NCI-H774 (cell line): ENCODE measurements around the gene CHST11.

Source experiments
- DNase-seq: peaks from one replicate; lab custom pipeline; 2025; lab: John Stamatoyannopoulos, UW

Gene CHST11

DNA sequence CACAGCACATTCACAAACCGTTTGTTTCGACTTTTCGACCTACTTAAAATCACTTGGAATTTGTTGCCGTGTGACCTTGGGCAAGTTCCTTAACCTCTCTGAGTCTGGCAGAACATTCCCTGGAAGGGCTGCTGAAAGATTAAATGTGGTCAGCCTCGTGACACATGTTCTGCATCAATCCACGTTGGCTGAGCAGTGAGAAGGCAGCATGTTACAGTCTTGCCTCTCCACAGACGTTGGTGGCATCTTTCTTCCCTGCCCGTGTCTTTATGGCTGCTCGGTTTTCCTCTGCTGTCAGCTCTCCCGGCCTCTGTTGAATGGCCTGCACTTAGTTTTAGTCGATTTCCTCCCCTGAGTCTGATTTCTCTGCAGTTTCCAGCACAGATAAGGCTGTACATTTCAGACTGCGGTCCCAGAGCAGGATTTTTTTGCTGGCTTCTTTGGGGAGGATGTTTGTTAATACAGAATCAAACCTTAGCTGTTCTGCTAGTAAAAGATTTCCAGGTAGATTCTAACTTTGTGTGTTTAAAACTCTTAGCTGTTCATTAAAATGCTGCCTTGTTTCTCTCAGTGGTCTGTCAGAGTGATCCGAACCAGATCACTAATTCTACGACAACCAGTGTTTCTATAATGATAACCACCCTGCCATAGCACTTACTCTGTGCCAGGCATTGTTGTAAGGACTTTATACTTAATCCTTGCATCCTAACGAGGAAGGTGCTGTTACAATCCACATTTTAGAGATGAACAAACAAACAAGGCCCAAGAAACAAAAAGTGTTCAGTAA, 217.1 kb downstream of the CHST11 start:
- DNase-seq = no peak

DNA sequence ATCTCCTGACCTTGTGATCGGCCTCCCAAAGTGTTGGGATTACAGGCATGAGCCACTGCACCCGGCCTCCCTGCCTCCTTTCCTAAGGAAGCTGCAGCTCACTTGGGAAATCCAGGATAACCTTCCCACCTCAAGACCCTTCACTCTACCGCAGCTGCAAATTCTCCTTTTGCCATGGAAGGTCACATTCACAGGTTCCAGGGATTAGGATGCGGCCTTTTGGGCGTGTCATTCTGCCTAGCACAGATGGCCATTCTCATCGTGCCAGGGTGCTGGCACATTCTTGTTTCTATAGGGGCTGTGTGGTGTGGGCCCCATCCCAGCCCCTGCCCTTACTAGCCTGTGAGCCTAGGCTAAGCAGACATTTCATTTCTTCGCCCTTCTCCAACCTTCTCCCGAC, 219.9 kb downstream of the CHST11 start:
- no peak for DNase-seq

DNA sequence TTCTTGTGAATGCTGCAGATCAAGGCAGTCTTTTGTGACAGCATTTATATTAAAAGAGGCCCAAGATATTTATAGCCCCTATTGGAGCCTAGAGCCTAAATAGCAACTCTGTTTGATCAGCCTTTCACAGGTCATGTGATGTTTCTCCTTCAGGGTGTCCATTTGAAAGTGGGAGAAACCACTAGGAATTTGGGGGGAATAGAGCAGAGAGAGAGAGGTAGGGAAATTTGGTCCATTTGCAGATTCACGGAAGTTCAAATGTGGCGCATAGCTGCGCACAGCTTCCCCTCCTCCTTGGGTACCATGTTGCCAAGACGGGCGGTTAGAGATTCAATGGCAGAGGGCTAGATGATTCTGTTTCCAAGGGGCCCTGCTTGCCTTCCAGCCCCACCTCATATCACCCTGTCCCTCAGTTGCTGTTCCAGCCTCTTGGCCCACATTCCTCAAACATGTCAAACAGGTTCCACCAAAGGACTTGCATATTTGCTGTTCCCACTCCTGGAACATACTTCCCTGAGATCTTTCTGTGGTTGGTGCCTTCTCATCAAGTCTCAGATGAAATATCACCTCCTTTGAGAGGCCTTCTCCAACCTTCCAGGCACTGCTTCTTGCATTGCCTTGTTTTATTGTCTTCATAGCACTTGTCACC, 220.8 kb downstream of the CHST11 start:
- DNase-seq = peak; percentile 19

DNA sequence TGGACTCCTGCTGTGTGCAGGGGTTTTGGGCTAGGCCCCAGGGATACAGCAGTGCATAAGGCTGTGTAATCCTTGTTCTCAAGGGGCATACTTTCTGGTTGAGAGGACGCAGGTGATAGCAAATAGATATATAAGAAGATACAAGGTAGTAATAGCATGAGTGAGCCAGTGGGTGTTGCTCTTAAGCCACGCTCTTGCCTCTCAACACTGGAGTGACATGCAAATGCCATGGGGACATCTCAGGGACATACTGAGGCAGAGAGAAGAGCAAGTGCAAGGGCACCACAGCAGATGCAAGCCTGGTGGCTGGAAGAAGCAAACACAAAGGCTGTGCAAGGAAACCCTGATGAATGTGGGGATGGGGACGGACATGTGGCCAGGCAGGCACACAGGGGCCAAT, 223.3 kb downstream of the CHST11 start:
- no peak for DNase-seq

DNA sequence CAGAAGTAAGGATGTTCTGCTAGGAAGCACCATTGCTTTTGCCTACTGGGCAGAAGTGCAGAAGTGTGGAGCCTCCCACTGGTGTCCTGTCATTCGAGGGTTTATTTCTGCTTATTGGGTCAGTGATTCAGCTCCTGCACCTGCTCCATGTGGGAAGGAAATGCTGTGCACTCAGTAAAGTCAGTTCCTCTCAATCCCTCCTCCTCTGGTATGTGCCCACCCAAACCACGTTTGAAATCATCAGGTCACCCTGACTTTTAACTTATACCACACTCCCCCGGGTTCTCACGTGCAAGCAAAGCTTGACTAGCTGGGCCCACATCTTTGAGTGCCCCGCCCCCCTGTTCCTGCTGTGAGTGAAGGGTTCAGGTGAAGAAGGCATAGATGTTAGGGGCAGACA, 223.7 kb downstream of the CHST11 start:
- no peak for DNase-seq

DNA sequence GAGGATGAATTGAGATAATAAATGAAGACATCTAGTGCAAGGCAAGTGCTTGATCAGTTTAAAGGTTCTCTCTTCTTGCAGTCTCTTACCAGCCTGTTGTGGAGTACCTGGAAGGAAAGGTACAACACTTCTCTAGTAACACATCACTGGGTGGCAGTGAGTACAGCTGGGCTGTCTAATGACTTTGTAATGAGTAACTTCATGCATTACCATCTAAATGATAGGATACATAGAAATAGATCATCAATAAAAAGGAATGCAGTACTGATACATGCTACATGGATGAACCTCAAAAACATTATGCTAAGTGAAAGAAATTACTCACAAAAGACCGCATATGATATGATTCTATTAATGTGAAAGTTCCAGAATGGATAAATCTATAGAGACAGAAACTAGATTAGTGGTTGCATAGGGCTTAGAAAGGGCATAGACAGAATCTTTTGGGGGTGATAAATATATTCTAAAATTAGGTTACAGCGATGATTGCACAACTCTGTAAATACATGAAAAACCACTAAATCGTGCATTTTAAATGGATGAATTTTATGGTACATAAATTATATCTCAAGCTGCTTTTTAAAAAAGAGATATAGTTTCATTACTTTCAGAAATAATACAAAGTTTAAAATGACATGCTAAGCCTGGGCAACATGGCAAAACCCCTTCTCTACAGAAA, 224.4 kb downstream of the CHST11 start:
- DNase-seq = no peak

DNA sequence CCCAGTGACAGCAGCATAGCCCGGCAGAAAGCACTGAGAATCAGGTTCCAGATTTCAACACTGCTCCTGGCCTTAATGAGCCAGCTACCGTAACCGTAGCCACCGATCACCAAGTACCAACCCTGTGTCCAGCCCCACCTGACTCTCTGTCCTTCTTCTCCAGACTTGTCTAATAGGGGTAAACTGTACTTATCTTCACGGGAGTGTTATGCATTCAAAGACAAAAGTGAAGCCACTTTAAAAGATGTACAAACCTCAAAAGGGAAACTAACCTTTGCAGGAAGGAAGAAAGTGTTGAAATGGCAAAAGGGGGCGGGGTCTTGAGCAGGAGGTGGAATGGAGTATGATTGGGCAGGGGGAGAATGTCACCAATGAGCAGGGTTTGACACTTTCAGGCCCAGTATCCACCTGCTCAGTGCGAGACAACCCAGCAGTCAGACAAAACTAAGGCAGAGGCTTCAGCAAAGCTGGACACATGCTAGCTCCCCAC, 226.1 kb downstream of the CHST11 start:
- no peak for DNase-seq

DNA sequence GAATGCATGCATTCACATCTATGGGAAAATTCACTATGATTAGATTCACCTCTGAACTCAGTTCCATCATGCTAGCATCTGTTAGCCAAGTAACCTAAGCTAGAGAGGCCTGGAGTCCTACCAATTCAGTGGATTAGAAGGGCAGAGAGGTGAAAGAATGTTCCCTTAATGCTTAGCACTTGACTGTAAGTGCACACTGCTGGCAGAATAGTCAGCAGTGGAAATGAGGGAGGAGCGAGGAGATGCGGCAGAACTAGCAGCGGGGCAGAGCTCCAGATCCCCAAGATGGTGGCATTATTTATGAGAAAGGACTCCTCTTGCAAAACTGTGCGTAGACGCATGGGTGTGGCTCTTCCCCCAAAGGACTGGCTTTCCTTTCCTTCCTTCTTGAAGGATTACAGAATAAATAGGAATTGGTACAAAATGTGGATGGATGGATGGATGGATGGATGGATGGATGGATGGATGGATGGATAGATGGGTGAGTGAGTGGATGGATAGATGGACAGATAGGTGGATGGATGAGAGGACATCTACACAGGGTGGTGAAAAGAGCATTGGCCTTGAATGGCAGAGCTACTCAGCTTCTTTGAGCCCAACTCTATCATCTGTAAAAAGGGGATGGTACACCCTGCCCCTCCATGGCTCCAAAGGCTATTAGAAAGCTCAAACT, 227.2 kb downstream of the CHST11 start:
- no peak for DNase-seq

DNA sequence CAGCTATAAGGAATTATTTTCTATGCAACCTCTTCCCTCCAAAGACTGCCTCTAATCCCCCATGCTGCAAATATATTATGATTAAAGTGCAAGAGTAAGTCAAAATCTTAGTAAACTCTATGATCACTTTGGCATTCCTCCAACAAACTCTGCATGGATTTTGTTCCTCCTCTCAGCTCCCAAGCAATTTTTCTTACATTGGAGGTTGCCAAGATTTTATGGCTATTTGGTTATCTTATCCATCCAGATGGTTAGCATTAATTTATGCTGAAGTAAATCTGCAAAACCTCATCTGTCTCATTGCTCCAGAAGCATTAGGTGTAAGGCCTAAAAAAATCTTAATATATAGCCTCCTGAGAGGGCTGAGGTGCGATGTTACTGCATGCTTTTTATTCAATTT, 228.1 kb downstream of the CHST11 start:
- DNase-seq = no peak

DNA sequence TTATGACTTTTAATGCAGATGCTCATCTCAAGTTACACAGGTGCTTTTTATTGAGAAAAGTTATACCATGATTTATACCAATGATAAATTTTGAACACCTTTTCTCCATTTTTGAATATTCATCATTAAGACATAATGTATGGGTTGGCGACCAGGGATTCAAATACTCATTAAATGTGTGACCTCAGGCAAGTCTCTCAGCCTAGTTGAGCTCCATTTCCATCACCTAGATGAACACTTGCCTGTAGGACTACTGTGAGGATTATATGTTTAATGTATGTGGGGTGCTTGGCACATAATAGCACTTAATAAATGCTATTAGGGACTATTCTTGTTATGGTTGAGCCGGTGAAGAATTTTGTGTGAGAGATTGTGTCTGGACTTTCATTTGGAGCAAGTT, 228.6 kb downstream of the CHST11 start:
- DNase-seq = no peak

DNA sequence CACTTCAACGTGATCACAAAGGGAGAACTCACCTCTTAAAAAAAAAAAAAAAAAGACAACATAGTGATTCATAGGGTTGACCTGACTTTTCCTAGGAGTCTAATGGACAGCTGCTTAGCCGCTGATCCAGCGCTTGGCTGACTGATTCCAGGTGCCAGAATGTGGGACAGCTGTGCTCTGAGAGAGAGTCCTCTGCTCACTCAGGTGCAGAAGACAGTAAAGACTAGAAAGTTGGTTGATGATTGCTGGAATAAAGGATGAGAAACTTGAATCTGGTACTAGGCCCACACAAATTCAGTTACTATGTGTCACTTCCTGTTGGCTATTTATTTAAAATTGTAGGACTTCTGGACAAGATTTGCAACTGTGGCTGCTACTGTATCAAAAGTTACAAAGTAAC, 229.4 kb downstream of the CHST11 start:
- DNase-seq = no peak

DNA sequence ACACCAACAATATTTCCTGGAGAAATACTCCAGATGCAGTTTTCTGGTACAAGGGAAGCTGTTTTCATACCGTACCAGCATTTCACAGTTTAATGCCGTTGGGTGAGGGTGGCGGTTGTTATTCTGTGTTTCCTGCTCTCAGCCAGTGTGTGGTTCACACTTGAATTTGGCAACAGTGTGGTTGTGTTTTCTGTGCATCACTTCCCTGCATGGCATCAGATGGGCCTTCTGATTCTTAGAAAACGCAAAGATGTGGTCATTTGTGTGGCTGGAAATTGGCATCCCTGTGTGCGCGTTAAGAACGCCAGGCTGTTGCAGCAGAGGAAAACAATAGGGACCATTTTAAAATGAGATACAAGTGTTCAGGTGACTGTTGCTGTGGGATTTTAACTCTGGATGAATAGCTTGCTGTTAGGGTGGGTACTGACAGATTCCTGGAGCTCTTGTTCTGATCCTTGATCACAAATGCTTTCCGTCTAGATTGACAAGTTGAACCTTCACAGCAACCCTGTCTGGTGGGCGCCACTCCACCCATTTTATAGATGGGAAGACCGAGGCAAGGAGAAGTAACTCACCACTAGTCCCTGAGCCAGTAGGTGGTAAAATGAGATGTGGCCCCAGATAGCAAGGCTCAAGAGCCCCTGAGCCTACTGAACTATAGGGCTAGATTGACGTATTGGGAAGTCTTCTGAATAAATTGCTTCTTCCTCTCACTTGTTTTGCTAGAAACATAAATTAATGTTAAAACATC, 231.2 kb downstream of the CHST11 start:
- DNase-seq = no peak

DNA sequence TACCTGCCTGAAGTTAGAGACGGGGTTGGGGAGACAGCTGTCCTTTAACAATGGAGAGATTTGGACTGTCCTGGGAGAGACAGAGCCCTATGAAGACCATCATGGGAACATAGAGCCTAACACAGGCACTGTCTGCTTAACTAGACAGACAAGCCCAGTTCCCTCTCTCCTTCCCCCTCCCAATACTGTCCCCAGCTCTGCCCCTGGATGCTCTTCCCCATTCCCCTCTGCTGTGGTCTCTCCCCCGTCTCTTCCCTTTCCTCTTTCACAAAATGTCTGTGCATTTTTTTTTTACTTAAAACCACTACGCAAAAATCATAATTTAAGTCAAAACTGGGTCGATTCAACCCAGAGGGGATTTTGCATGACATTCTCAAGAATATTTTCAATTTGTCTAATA, 232.9 kb downstream of the CHST11 start:
- no peak for DNase-seq

DNA sequence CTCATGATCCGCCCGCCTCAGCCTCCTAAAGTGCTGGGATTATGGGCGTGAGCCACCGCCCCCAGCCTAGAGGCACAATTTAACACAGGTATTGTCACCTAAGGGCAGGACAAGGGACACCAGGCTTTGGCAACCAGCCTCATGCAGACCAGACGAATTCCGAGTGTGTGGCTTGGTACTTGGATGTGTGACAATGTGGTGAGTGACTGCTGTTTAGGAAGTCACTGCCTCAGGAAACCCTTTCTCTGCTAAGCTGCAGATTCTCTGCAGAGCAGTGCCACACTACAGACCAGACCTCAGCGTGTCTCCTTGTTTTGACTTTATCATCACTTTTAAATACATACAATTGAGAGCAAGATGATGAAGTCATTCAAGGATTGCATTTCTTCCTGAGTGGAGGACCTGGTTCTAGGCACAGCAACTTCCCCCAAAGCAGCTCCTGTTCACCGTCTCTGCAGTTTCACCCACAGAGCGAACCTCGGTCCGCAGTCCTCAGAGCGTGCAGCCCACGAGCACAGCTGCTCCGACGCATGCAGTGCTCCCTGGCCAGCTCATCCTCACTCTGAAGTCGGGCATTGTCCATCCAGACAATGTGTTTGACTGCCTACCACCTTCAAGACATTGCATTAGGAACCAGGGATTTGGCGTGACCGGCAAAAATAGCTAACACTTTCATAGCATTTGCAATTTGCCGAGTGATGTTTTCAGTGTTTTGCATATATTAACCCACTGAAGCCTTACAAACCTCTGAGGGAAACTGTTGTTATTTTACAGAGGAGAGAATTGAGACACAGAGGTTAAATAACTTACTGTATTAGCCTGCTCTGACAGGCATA, 235.2 kb downstream of the CHST11 start:
- no peak for DNase-seq

DNA sequence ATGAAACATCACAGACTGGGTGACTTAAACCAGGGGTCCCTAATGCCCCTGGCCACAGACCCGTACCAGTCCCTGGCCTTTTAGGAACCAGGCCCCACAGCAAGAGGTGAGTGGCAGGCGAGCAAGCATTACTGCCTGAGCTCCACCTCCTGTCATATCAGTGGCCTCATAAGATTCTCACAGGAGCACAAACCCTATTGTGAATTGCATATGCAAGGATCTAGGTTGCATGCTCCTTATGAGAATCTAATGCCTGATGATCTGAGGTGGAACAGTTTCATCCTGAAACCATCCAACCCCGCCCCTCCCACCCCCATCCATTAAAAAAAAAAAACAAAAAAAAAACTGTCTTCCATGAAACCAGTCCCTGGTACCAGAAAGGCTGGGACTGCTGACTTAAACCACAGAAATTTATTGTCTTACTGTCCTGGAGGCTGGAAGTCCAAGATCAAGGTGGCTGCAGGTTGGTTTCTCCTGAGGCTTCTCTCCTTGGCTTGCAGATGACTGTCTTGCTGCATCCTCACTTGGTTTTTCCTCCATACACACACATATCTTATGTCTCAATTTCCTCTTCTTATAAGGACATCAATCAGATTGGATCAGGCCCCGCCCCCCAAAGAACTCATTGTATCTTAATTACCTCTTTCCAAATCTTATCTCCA, 235.9 kb downstream of the CHST11 start:
- no peak for DNase-seq

DNA sequence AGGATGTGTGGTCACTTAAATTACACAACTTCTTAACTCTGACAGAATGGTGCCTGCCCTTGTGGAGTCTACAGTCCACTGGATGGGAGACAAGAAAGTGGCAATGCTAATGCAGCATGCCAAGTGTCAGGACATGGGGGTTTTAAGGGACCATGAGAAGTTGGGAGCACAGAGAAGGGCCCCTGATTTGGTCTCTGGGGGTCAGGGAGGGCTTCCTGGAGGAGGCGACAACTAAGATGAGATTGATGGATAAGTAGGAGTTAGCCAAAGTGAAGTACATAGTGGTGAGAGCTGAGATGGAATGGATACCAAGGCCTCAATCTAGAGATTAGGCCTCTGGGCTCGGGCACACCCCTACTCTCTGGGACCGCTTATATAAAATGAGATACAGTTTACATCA, 236.7 kb downstream of the CHST11 start:
- no peak for DNase-seq

DNA sequence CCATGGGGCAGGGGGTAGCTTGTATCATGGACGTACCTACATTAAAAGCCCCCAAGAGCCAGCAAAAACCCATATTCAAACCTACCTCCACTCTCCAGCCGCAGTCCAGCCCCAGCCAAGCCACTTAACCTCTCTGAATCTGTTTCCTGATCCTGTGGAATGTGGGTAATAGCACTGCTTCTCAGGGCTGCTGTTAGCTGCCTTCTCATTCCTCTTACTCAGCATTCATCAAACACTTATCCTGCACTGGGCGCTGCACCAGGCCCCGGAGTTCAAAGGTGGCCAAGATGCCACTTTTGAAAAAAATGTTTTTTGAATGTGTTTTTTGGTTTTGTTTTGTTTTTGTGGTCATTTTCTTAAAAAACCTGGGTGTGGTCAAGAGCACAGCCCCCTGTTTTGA, 237.4 kb downstream of the CHST11 start:
- no peak for DNase-seq

DNA sequence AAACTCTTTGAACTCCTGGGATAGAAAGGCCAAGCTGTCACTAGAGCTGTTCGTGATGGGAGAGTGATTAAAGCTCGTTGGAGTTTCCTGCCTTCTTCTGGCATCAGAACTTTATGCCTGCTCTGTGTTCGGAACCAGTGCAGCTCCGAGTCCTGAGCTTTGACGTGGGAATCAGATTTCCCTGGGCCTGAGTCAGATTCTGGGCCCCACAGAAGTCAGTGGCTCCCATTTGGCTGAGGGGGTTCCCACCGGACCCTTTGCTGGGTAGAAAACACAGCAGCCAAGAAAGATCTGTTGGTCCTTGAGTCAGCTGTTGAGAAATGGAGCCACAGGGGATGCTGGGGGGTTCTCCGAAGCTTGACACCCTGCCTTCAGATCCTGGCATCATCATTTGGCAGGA, 238.0 kb downstream of the CHST11 start:
- no peak for DNase-seq

DNA sequence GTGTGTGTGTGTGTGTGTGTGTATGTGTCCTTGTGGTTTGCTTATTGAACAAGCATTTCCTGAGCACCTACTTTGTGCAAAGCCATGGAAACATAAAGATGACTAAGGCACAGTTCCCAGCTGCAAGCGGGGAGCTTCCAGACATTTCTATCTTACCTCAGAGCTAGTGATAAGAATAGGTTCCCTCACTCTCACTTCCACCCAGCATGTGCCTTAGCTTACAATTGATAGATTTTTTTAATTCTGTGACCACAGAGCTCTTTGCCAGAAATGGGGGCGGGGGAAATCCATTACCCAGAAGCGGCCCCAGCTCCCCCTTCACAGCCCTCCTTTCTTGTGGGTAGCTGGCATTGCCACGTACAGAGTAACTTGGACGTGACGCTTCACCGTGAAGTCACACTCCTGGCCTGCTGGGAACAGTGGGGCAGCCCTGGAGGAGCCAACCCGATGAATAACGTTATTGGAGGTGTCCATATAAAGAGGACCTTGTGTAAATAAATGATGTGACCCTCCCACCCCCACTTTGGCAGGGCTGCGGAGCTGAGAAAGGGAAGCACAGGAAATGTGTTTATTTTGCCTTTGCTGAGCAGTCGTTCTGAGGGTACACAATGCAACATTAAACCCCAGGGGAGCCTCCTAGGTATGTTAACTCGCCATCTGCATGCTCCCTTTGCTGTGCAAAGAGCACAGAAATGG, 238.9 kb downstream of the CHST11 start:
- peak; percentile 19 for DNase-seq

DNA sequence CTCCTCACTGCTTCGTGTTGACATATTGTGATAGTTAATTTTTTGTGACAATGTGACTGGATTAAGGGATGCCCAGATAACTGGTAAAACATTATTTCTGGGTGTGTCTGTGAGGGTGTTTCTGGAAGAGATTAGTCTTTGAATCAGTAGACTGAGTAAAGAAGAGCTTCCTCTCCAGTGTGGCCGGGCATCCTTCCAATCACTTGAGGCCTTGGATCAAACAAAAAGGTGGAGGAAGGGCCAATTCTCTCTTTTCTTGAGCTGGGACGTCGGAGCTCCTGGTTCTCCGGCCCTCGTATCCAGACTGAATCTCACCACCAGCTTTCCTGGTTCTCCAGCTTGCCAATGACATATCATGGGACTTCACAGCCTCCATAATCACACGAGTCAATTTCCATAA, 240.4 kb downstream of the CHST11 start:
- no peak for DNase-seq
